Trophoblast cell (in vitro differentiated cells and primary cell): ENCODE measurements around the gene TCTN2.

Experiments used
- DNase-seq, 2 donors: peaks; one replicate each; pipeline ENCODE4 v3.0.0-alpha.2; 2016
- H2AFZ ChIP-seq: 2 replicates; pipeline ENCODE4 v1.6.1; 2013; ENCODE audit warnings: low read length, moderate library complexity, mild to moderate bottlenecking; ENCODE audit not compliant: insufficient read depth, poor library complexity
- H2AK5ac ChIP-seq: 2 replicates; pipeline ENCODE4 v1.6.1; 2013; ENCODE audit warnings: mild to moderate bottlenecking, low read length
- H2BK120ac ChIP-seq: 2 replicates; pipeline ENCODE4 v1.6.1; 2013; ENCODE audit warnings: low read length, mild to moderate bottlenecking, moderate library complexity; ENCODE audit not compliant: insufficient read depth, poor library complexity
- H2BK12ac ChIP-seq: 2 replicates; pipeline ENCODE4 v1.6.1; 2013; ENCODE audit warnings: mild to moderate bottlenecking, low read length, moderate library complexity
- H2BK5ac ChIP-seq: 2 replicates; pipeline ENCODE4 v1.6.1; 2013; ENCODE audit warnings: low read length, low read depth, moderate library complexity, mild to moderate bottlenecking; ENCODE audit not compliant: poor library complexity
- H3K14ac ChIP-seq: 2 replicates; pipeline ENCODE4 v1.6.1; 2013; ENCODE audit warnings: mild to moderate bottlenecking, low read length
- H3K18ac ChIP-seq: 2 replicates; pipeline ENCODE4 v1.6.1; 2013; ENCODE audit warnings: mild to moderate bottlenecking, low read length
- H3K23ac ChIP-seq: 2 replicates; pipeline ENCODE4 v1.6.1; 2013; ENCODE audit warnings: low read length
- H3K27ac ChIP-seq: 2 replicates; pipeline ENCODE4 v1.5.1; 2013; ENCODE audit warnings: low read depth, mild to moderate bottlenecking, inconsistent platforms, low read length, moderate library complexity
- H3K27me3 ChIP-seq: 2 replicates; pipeline ENCODE4 v1.6.1; 2013; ENCODE audit warnings: inconsistent platforms, mild to moderate bottlenecking, low read length, moderate library complexity; ENCODE audit not compliant: insufficient read depth
- H3K36me3 ChIP-seq, 2 experiments: 1 replicate in 1 of 2; 2 replicates in 1 of 2; pipeline ENCODE4 v1.6.1; 2013; ENCODE audit warnings: low read length in 2 of 2, mild to moderate bottlenecking in 2 of 2, moderate library complexity in 1 of 2; ENCODE audit not compliant: insufficient read depth in 2 of 2, control insufficient read depth in 1 of 2
- H3K4ac ChIP-seq: 2 replicates; pipeline ENCODE4 v1.6.1; 2013; ENCODE audit warnings: low read depth, mild to moderate bottlenecking, low read length, moderate library complexity
- H3K4me1 ChIP-seq, 2 experiments: 1 replicate in 1 of 2; 2 replicates in 1 of 2; pipeline ENCODE4 v1.6.1; 2013; ENCODE audit warnings: low read length in 2 of 2, mild to moderate bottlenecking in 2 of 2, moderate library complexity in 1 of 2; ENCODE audit not compliant: insufficient read depth in 2 of 2, control insufficient read depth in 1 of 2
- H3K4me2 ChIP-seq: 2 replicates; pipeline ENCODE4 v1.6.1; 2013; ENCODE audit warnings: inconsistent platforms, mild to moderate bottlenecking, low read length, moderate library complexity
- H3K4me3 ChIP-seq: 2 replicates; pipeline ENCODE4 v1.5.1; 2013; ENCODE audit warnings: mild to moderate bottlenecking, low read depth, low read length, inconsistent platforms
- H3K79me1 ChIP-seq: one replicate; pipeline ENCODE4 v1.6.1; 2013; ENCODE audit warnings: low read length
- H3K79me2 ChIP-seq: 2 replicates; pipeline ENCODE4 v1.6.1; 2013; ENCODE audit warnings: low read length, mild to moderate bottlenecking; ENCODE audit not compliant: control insufficient read depth, insufficient read depth, poor library complexity
- H3K9ac ChIP-seq: 2 replicates; pipeline ENCODE4 v1.6.1; 2013; ENCODE audit warnings: mild to moderate bottlenecking, low read length
- H3K9me3 ChIP-seq: 2 replicates; pipeline ENCODE4 v1.6.1; 2013; ENCODE audit warnings: low read depth, mild to moderate bottlenecking, control low read depth, inconsistent platforms, low read length; ENCODE audit not compliant: insufficient read depth
- H4K12ac ChIP-seq: 2 replicates; pipeline ENCODE4 v1.6.1; 2013; ENCODE audit warnings: low read depth, mild to moderate bottlenecking, low read length, moderate library complexity
- H4K8ac ChIP-seq: 2 replicates; pipeline ENCODE4 v1.6.1; 2013; ENCODE audit warnings: low read depth, mild to moderate bottlenecking, low read length, moderate library complexity
- H4K91ac ChIP-seq: one replicate; pipeline ENCODE4 v1.6.1; 2013; ENCODE audit warnings: low read depth, mild to moderate bottlenecking, low read length, moderate library complexity
- WGBS: extraction: QIAGEN DNeasy Blood & Tissue Kit; methylation state at CpG from one replicate; pipeline ENCODE4 v1.1.7; 2013; ENCODE audit warnings: missing lambda C conversion rate; ENCODE audit not compliant: insufficient read length, insufficient coverage; ENCODE audit errors: extremely low coverage; 5-methylcytosine and 5-hydroxymethylcytosine counted together

The TCTN2 gene

GRCh38 chr12:123720141-123720814 is 49.4 kb downstream of the TCTN2 start:
- Histone ChIP-seq H3K4me2 (no peak overlapping the region), H3K4me3 (no peak overlapping the region), H4K8ac (no peak overlapping the region), H3K23ac (no peak overlapping the region), H3K14ac (no peak overlapping the region), H3K79me1 (no peaks in the 10 kb centered on the region), H4K12ac (no peak overlapping the region), H2BK12ac (no peak overlapping the region), H3K79me2 (no peaks in the 10 kb centered on the region), H3K27me3 (no peaks in the 10 kb centered on the region), H2BK5ac (no peak overlapping the region), H2AFZ (no peak overlapping the region), H3K4ac (no peak overlapping the region), H3K18ac (no peak overlapping the region), H3K27ac (no peak overlapping the region), H3K36me3 (peaks cover 7 to 12% of the 10 kb centered on the region in 2 experiments), H3K9me3 (peaks cover 3% of the 10 kb centered on the region), H3K9ac (no peak overlapping the region), H2BK120ac (no peak overlapping the region), H2AK5ac (no peak overlapping the region), H3K4me1 (no peaks in the 10 kb centered on the region), H4K91ac (no peak overlapping the region)
- no CpG with 5 or more reads among the region's 5 CpGs for WGBS
- DNase-seq: no peak

GRCh38 chr12:123721245-123721644 is 50.3 kb downstream of the TCTN2 start:
- H3K23ac ChIP-seq: no peak overlapping the region
- H3K9me3 ChIP-seq: peaks cover 3% of the 10 kb centered on the region
- H4K8ac ChIP-seq: no peak overlapping the region
- H3K4ac ChIP-seq: no peak overlapping the region
- WGBS: no CpG with 5 or more reads among the region's 2 CpGs
- H3K36me3 ChIP-seq: peaks cover 10 to 15% of the 10 kb centered on the region in 2 experiments
- no peak overlapping the region for H4K12ac ChIP-seq
- H3K18ac ChIP-seq: no peak overlapping the region
- H3K27ac ChIP-seq: no peak overlapping the region
- H2AK5ac ChIP-seq: no peak overlapping the region
- no peaks in the 10 kb centered on the region for H3K79me2 ChIP-seq
- H3K27me3 ChIP-seq: no peaks in the 10 kb centered on the region
- H3K4me2 ChIP-seq: no peak overlapping the region
- H2BK5ac ChIP-seq: no peak overlapping the region
- H3K9ac ChIP-seq: no peak overlapping the region
- H3K79me1 ChIP-seq: no peaks in the 10 kb centered on the region
- H2BK120ac ChIP-seq: no peak overlapping the region
- no peak for DNase-seq
- no peak overlapping the region for H2AFZ ChIP-seq
- H2BK12ac ChIP-seq: no peak overlapping the region
- H3K4me3 ChIP-seq: peak overlapping the region; percentile 15
- H3K4me1 ChIP-seq: no peaks in the 10 kb centered on the region
- no peak overlapping the region for H3K14ac ChIP-seq
- no peak overlapping the region for H4K91ac ChIP-seq

GRCh38 chr12:123723011-123723410 is 52.1 kb downstream of the TCTN2 start:
- H3K9ac ChIP-seq: no peak overlapping the region
- no peaks in the 10 kb centered on the region for H3K79me1 ChIP-seq
- H2BK5ac ChIP-seq: no peak overlapping the region
- H4K12ac ChIP-seq: no peak overlapping the region
- no peak overlapping the region for H3K4ac ChIP-seq
- no peak overlapping the region for H3K4me3 ChIP-seq
- H2BK120ac ChIP-seq: no peak overlapping the region
- H3K27ac ChIP-seq: no peak overlapping the region
- no peak overlapping the region for H3K14ac ChIP-seq
- no peak overlapping the region for H2AK5ac ChIP-seq
- H3K4me1 ChIP-seq: no peaks in the 10 kb centered on the region
- H3K36me3 ChIP-seq: peaks cover 10 to 20% of the 10 kb centered on the region in 2 experiments
- H3K79me2 ChIP-seq: no peaks in the 10 kb centered on the region
- no CpG with 5 or more reads among the region's 8 CpGs for WGBS
- H4K91ac ChIP-seq: no peak overlapping the region
- H3K9me3 ChIP-seq: peaks cover 3% of the 10 kb centered on the region
- no peak overlapping the region for H2BK12ac ChIP-seq
- H3K4me2 ChIP-seq: no peak overlapping the region
- no peak overlapping the region for H4K8ac ChIP-seq
- H3K18ac ChIP-seq: no peak overlapping the region
- no peak overlapping the region for H3K23ac ChIP-seq
- H2AFZ ChIP-seq: no peak overlapping the region
- H3K27me3 ChIP-seq: no peaks in the 10 kb centered on the region
- peak in 1 of 2 donors; percentile 59 for DNase-seq

- Histone ChIP-seq H3K27me3 (no peaks in the 10 kb centered on the region), H4K91ac (no peak overlapping the region), H3K14ac (no peak overlapping the region), H2AFZ (no peak overlapping the region), H3K36me3 (peaks cover 14 to 27% of the 10 kb centered on the region in 2 experiments), H3K4ac (no peak overlapping the region), H3K9ac (no peak overlapping the region), H3K4me1 (no peaks in the 10 kb centered on the region), H3K18ac (no peak overlapping the region), H3K23ac (no peak overlapping the region), H3K4me2 (no peak overlapping the region), H3K9me3 (peaks cover 3% of the 10 kb centered on the region), H3K79me2 (no peaks in the 10 kb centered on the region), H3K79me1 (no peaks in the 10 kb centered on the region), H4K12ac (no peak overlapping the region), H2BK12ac (no peak overlapping the region), H3K4me3 (no peak overlapping the region), H2BK5ac (no peak overlapping the region), H4K8ac (no peak overlapping the region), H2AK5ac (no peak overlapping the region), H3K27ac (no peak overlapping the region), H2BK120ac (no peak overlapping the region)
- WGBS: no CpG with 5 or more reads among the region's 5 CpGs
- DNase-seq: no peak
These were observed 52.9 kb downstream of the TCTN2 start for GRCh38 chr12:123723765-123724164.
